Gastrocnemius medialis (tissue), 4 donors: Measurements from ENCODE around the gene SORL1. TPM values are rescaled to one million over a fixed set of nuclear protein-coding genes. Genes with fewer than 3 reads are reported as not detected.

Experiments
- ATAC-seq, 2 donors: fragments of 150-250 bp; one replicate each; pipeline ENCODE4 v1.9.1; 2016
- DNase-seq, 2 donors: peaks; one replicate each; pipeline ENCODE4 v3.0.0-alpha.2; 2019
- H3K27ac ChIP-seq, 4 donors: fragments of 200-600 bp; sonication (generic); 1 replicate in 1 of 4; 2 replicates in 3 of 4; pipeline ENCODE4 v1.5.1; 2016 to 2018; ENCODE audit warnings: mild to moderate bottlenecking in 2 of 4, moderate library complexity in 1 of 4
- H3K27me3 ChIP-seq, 3 donors: fragments of 200-600 bp; sonication (generic) in 2 of 3; 1 replicate in 1 of 3; 2 replicates in 2 of 3; pipeline versions ENCODE4 v1.5.1 to v1.6.0; 2016 to 2019; ENCODE audit warnings: mild to moderate bottlenecking in 1 of 3, moderate library complexity in 1 of 3
- H3K36me3 ChIP-seq, 2 donors: fragments of 200-600 bp; sonication (generic) in 1 of 2; one replicate each; pipeline ENCODE4 v1.5.1; 2017 to 2018
- H3K4me1 ChIP-seq, 2 donors: fragments of 200-600 bp; sonication (generic) in 1 of 2; one replicate each; pipeline ENCODE4 v1.5.1; 2016 to 2017; ENCODE audit warnings: mild to moderate bottlenecking in 2 of 2
- H3K4me3 ChIP-seq, 4 donors: fragments of 200-600 bp; sonication (generic) in 3 of 4; 1 replicate in 1 of 4; 2 replicates in 3 of 4; pipeline ENCODE4 v1.5.1; 2016 to 2019; ENCODE audit warnings: mild to moderate bottlenecking in 2 of 4
- H3K9me3 ChIP-seq, 3 donors: fragments of 200-600 bp; sonication (generic) in 2 of 3; 1 replicate in 1 of 3; 2 replicates in 2 of 3; pipeline ENCODE4 v1.5.1; 2016 to 2019
- CTCF ChIP-seq, 5 experiments: fragments of 450-650 bp in 3 of 5; fragments of 200-600 bp in 2 of 5; sonication (generic) in 2 of 5; IDR thresholded peaks in 4 of 5; conservative IDR thresholded peaks in 1 of 5; 1 replicate in 4 of 5; 2 replicates in 1 of 5; pipeline ENCODE4 v1.5.1; 2016 to 2019; ENCODE audit warnings: antibody characterized with exemption in 5 of 5, mild to moderate bottlenecking in 3 of 5, moderate library complexity in 3 of 5
- POLR2A ChIP-seq, 2 donors: fragments of 450-650 bp; IDR thresholded peaks; one replicate each; pipeline ENCODE4 v1.6.1; 2017; ENCODE audit warnings: antibody characterized with exemption in 2 of 2, mild to moderate bottlenecking in 2 of 2, moderate library complexity in 2 of 2
- in situ Hi-C, 4 donors: fragments of 200-750 bp; cut with MboI; loops; one replicate each; pipeline versions ENCODE4 v1.15.0 to v1.8.0; 2017; ENCODE audit warnings: low sequenced_read_pairs in 4 of 4
- intact Hi-C: fragments of 100-400 bp; cut with DNase I; formaldehyde crosslinking; loops from one replicate; pipeline ENCODE4 v1.15.1; 2023; ENCODE audit warnings: low total_unique reads
- total RNA-seq, 4 donors: library from RNA; depleted of rRNA; stranded (reverse); fragments of >200 nt; gene quantifications; one replicate each; pipeline versions ENCODE4 v1.1.0 to v1.2.3, GENCODE V29; 2016

The SORL1 gene
- total RNA-seq, 4 donors from 2014 or later: 0.78 to 2.7 (median 2.3) TPM

DNA sequence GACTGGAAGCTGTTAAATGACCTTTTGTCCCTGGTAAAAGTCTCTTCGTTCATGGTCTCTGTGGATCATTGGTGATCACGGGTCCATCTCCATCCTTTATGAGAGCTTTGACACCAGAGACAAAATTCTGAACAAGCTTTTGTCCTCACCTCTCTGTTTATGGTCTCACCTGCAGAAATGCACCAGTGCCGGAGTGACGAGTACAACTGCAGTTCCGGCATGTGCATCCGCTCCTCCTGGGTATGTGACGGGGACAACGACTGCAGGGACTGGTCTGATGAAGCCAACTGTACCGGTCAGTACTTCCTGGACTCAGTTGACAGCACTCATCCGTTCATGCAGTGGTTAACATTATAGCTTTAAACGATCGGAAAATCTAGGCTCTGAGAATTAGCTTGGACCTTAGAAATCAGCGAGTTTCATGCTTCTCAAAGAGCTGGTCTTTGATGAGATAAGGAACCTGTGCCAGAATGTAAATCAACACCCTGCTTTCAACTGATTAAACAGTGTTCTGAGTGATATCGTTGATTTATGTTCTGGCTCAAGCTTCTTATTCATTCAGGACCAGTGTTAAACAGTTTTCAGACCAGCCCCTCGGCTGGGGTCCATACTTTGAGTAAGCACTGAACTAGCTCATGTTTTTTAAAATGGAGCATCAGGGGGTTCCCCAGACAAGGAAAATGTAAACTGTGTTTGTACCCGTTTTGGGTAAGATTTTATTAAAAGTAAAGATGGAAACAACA lies 125.2 kb downstream of the SORL1 start:
- Histone ChIP-seq H3K4me1 (no peaks in the 10 kb centered on the region), H3K27me3 (peaks cover 0 to 3% (median 0%) of the 10 kb centered on the region in 3 donors), H3K27ac (no peak overlapping the region), H3K36me3 (no peaks in the 10 kb centered on the region), H3K4me3 (no peak overlapping the region), H3K9me3 (no peaks in the 10 kb centered on the region)
- ATAC-seq (no peak), DNase-seq (no peak)
- intact Hi-C loops: no loop called here
- TF ChIP-seq POLR2A (IDR thresholded peaks at IDR 0.05) (no peak), CTCF (IDR thresholded peaks at IDR 0.05 in 4 of 5, conservative IDR thresholded peaks at IDR 0.05 in 1 of 5) (no peak)
- in situ Hi-C loops: no loop called here

- H3K9me3 ChIP-seq: no peaks in the 10 kb centered on the region
- in situ Hi-C loops (no loop called here), intact Hi-C loops (no loop called here)
- H3K4me3 ChIP-seq: no peak overlapping the region
- no peaks in the 10 kb centered on the region for H3K4me1 ChIP-seq
- H3K36me3 ChIP-seq: no peaks in the 10 kb centered on the region
- H3K27me3 ChIP-seq: peaks cover 0 to 3% (median 0%) of the 10 kb centered on the region in 3 donors
- no peak for TF ChIP-seq CTCF (IDR thresholded peaks at IDR 0.05 in 4 of 5, conservative IDR thresholded peaks at IDR 0.05 in 1 of 5)
- TF ChIP-seq POLR2A (IDR thresholded peaks at IDR 0.05): no peak
- no peak for DNase-seq
- H3K27ac ChIP-seq: no peak overlapping the region
- ATAC-seq: no peak
Measured at GRCh38 chr11:121578251-121578976, 126.3 kb downstream of the SORL1 start.

DNA sequence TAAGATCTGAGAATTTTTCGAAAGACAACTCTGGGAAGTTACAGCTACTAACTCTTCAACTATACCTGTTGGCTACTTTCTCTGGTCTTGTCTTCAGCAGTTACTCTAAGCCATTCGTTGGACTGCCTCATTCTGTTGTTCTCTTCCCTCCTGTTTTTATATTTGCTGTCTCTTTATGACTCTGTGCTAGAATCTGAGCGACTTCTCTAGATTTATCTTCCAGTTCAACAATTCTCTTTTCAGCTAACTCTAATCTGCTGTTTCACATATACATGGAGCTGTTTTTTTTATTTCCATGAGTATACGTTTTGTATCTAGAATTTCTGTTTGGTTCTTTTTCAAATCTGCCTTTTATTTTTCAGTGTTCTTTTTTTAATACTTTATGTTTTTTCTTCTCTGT lies 128.0 kb downstream of the SORL1 start:
- H3K27me3 ChIP-seq: no peaks in the 10 kb centered on the region
- H3K4me1 ChIP-seq: no peaks in the 10 kb centered on the region
- H3K27ac ChIP-seq: no peak overlapping the region
- no peaks in the 10 kb centered on the region for H3K36me3 ChIP-seq
- H3K4me3 ChIP-seq: no peak overlapping the region
- in situ Hi-C loops (no loop called here), intact Hi-C loops (no loop called here)
- no peak for TF ChIP-seq CTCF (IDR thresholded peaks at IDR 0.05 in 4 of 5, conservative IDR thresholded peaks at IDR 0.05 in 1 of 5)
- no peak for TF ChIP-seq POLR2A (IDR thresholded peaks at IDR 0.05)
- DNase-seq: no peak
- no peak for ATAC-seq
- H3K9me3 ChIP-seq: no peaks in the 10 kb centered on the region

DNA sequence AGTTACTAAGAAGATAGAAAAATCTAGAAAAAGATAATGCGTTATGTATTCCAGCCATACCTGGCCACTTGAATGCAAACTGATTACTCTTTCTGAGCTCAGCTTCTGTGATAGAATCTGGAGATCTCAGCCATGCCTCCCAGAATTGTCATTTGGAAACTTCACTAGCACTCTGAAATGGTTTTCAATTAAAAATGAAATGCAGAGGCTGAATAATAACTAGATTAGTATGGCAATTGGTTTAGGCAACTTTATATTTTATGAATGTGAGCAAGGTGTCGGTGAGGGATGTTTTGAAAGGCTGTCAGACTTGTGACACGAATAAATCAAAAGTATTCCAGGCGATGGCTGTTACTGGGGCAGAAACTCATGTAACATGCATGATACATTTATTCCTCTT lies 129.5 kb downstream of the SORL1 start:
- DNase-seq (no peak), ATAC-seq (no peak)
- H3K27ac ChIP-seq: no peak overlapping the region
- TF ChIP-seq POLR2A (IDR thresholded peaks at IDR 0.05) (no peak), CTCF (IDR thresholded peaks at IDR 0.05 in 4 of 5, conservative IDR thresholded peaks at IDR 0.05 in 1 of 5) (no peak)
- H3K4me3 ChIP-seq: no peak overlapping the region
- no peaks in the 10 kb centered on the region for H3K36me3 ChIP-seq
- intact Hi-C loops: no loop called here
- no peaks in the 10 kb centered on the region for H3K27me3 ChIP-seq
- no peaks in the 10 kb centered on the region for H3K9me3 ChIP-seq
- H3K4me1 ChIP-seq: no peaks in the 10 kb centered on the region
- in situ Hi-C loops: no loop called here
